Kidney capillary endothelial cell (primary cell): ENCODE results near the gene NEIL1.

Source experiments
- DNase-seq: peaks from one replicate; pipeline ENCODE4 v3.0.0-alpha.2; 2018; ENCODE audit warnings: low spot score

The NEIL1 gene

DNA sequence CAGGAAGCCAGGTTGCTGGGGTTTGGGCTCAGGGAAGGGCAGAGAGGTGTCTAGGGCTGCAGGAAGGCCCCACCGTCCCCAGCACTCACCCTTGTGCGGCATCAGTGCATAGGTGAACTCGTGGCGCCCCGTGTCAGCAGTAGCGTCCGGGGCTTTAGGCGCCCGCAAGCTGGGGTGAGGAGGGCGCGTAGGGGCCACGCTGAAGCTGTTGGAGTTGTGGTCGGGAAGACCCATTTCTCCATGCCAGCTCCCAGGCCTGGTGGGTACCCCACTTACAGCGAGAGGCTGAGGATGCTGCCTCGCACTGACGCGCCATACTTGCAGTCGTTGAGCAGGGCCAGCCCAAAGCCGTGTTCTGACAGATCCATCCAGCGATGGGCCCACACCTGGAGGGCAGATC lies 9.7 kb downstream of the NEIL1 start:
- DNase-seq = no peak

DNA sequence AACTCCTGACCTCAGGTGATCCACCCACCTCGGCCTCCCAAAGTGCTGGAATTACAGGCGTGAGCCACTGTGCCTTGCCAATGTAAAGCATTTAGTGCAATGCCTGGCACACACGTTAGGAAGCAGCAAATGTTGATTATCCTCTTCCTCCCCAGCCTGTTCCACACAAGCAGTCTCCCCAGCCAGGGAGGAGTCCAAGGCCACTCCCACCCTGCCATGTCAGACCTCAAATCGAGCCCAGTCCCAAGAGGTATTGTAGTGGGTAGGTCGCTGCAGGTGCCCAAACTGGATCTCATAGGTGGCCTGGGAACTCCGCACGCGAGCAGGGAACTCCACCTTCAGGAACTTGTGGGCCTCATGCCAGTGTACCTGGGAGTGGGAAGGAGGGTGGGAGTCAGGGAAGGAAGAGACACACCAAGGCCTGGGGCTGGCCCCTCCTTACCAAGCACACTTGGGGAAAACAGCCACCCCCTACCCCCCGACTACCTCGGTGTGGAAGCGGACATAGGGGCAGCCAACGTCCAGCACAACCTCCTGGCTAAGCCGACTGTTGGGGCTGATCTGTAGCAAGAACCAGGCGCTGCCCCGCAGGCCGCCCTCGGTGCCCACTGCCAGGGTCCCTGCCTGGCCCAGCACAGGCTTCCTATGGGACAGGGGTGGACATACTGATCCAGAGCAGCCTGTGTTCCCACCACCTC lies 11.3 kb downstream of the NEIL1 start:
- no peak for DNase-seq

DNA sequence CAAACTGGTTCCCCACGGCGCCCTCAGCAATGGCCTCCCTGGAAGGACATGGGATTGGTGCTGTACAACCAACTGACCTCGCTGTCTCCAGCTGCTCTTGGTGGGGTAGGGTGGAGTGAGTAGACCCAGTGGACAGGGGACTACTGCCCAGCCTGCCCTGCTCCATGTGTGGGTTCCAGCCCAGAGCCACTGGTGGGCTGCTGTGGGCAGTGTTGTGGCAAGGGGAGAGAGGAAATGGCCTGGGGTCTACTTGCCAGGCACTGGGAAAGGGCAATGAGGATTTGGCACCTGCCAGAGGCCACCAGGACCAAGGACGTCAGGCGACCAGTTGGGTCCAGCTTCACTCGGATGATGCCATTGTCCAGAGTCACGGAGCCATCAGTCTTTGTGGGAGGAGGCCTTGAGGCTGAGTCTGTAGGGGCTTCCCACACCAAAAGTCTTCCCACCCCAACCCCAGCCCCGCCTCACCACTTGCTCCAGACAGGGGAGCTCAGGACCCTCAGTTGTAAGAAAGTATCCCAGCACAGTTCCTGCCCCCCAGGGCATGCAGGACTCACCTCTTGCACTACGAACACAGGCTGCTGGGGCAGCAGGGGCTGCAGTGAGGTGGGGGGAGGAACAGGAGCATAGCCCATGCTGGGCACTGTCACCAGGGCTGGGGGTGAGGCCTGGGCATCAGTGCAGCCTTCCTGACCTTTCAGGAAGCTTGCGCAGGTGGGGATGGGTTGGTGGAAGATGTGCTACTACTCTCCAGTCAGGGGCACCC lies 12.1 kb downstream of the NEIL1 start:
- no peak for DNase-seq

DNA sequence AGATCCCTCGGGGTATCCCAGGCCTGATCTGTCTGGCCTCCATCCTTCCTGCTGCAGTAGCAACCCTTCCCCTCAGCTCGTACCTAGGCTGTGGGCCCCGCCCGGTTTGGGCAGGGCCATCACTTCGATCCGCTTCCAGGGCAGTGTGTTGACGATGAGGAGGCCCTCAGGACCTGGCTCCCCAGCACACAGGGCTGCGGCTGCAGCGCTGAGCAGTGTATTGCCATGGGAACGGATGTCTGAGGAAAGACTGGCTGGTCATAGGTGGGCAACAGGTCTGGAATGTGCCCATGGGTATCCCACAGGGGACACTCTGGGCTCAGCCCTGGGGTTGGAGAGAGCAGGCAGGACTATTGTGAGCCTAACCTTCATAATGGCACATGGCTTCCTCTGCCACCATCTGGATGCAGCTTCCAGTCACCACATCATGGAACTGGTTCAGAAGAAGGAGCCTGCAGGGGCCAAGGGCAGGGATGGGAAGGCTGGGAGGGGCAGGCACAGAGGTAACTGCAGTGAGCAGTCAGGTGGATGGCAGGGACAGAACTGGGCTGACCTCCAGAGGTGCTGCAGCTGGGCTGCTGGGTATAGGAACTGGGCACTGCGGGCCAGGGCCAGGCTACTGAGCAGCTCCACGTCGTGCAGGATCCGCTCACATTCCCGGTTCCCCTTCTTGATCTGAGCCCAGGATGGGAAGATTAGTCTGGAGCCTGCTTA lies 12.9 kb downstream of the NEIL1 start:
- no peak for DNase-seq

DNA sequence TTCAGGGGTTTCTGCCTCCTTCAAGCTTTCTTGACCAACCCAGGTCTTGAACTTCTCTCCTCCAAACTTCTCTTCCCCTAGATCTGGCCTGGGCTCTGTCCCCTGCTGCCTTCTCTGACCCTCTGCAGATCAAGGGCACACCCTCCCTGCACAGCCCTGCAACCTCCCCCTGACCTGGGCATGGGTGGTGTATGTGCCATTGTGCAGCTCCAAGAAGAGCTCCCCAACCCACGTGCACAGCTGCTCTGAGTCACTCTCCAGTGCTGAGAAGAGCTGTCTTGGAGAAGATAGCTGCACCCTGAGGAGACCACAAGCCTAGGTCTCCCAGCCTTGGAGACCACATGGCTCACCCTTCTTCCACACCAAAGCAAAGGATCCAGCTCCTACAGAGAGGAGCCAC lies 13.6 kb downstream of the NEIL1 start:
- DNase-seq = no peak

DNA sequence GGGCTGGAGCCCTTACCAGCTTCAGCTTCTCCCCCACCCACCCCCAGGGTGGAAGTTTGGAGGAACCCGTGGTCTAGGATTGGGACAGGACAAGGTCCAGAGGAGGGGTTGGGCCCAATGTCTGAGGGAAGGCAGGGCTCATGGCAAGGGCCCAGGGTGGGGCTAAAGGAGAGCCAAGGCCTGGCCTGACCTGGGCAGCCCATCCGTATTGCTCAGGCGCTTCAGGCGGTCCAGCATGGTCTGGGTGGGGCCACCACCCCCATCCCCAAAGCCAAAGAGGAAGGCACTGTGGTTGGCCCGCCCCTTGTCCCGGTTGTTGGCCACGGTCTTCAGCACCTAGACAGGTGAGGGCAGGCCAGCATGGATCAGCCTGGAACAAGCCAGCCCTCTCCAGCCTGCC lies 14.0 kb downstream of the NEIL1 start:
- DNase-seq = no peak

DNA sequence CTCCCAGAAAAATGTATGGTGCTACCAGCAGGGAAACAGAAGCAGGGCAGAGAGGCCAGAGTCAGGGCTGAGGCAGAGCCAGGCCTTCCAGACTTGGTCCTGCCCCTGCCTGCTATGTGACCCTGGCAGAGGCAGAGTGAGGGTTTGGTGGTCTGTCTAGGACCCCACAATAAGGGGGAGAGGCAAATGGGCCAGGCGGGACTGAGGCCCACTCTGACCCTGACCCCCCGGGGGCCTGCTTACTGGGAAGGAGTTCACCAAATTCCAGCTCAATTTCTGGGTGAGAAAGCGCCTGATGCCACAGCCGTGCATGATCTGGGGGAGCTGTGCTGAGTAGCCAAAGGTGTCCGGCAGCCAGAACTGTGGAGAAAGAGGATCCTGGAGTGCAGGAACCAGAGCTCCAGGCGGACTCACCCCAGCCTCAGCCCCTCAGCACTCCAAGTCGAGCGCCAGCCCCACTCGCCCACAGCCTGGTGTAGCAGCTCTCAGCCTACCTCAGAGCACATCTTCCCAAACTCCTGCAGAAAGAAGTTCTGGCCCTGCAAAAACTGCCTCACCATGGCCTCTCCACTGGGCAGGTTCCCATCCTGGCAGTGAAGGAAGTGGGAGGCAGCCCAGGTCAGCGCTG lies 14.6 kb downstream of the NEIL1 start:
- no peak for DNase-seq

DNA sequence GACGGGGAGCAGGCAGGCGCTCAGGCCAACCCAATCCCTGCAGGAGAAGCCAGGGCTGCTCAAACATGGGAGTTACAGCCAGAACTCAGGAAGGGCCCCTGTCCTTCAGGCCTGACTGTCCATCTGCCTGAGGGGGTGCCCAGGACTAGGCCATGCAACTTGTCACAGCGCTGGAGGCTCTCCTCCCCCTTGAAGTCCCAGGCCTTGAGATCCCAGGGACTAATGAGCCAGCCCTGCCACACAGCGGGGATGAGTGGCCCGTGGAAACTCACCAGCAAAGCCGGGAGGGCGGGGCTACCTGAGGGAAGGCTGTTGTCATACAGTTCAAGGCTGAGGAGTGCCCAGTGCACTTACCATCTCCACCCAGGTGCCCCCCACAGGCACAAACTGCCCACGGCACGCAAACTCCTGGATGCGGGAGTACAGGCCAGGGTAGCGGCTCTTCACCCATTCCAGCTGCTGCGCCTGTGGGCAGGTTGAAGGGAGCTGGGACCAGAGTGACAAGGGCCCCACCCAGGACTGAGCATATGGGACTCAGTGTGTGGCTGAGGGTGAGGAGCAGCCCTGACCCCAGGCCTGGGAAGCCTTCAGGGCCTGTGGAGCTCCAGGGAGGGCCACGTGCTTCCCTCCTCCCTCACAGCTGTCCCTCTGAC lies 15.3 kb downstream of the NEIL1 start:
- DNase-seq = no peak

DNA sequence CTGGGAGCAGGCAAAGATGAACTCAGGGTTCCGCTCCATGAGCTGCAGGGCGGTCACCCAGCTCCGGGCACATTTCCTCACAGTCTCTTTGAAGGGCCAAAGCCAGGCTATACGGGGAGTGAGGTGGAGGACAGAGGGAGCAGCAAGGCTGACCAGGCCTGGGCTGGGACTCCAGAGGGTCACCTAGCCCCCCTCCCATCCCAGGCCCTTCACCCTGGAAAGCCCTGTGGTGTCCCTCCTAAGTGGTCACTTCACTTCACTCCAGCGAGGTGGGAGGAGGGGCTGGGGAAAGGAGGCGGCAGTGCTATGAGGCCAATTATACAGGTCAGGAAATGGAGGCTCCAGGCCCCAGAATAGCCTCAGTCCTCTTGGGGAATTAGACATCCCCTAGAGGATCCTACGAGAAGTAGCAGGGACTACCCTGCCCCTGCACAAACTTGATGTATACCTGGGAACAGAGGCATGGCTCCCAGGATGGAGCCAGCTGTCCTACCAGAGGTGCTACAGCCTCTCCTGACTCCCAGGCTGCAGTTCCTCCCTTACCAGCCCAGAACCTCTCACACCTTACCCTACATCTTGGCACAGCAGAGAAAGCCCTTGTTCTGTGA lies 15.9 kb downstream of the NEIL1 start:
- no peak for DNase-seq

DNA sequence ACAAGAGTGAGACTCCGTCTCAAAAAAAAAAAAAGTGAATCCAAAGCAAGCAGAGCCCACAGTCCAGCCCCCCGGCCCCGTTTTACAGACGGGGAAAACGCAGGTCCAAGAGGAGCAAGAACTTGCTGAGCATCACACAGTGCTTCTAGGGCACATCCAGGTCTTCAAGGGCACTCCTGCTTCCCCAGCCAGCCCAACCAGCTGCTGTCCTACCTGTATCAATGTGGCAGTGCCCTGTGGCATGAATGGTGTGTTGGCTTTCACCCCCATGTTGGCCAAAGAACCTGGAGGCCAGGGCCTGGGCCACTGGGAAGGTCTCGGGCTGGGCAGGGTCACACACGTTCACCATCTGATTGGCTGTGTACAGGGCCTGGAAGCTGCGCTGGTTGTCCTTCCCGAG lies 16.9 kb downstream of the NEIL1 start:
- DNase-seq = no peak

DNA sequence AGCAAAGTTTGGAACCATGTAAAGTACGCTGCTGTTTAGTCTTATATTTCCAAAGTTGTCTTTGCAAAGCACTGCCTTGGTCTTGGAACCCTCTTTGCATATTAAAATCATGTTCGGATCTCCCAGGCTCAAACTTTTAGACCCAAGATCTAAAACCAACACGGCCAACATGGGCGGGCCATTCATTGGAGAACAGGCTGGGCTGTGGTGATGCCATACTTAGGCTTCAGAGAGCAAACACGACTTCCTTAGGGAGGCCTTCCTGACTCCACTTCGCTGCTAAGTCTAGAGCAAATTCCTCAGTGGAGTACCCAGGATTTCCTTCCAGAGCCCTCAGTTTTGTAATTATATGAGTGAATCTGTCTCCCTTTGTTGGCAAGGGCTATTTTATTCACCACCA lies 18.0 kb downstream of the NEIL1 start:
- DNase-seq = no peak

DNA sequence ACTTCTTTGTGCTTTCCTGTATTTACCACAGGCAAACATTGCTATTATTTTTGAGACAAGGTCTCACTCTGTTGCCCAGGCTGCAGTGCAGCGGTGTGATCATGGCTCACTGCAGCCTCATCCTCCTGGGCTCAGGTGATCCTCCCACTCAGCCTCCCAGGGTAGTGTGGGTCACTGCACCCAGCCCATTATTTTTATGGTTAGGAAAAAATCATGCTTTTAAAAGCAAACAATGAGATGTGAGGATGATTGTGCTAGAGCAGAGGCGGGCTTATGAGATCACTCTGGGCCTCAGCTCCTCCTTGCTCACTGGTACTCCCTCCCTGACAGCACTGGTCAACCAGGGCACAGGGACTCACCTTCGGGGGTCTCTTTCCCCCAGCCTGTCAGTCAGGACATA lies 19.3 kb downstream of the NEIL1 start:
- no peak for DNase-seq

DNA sequence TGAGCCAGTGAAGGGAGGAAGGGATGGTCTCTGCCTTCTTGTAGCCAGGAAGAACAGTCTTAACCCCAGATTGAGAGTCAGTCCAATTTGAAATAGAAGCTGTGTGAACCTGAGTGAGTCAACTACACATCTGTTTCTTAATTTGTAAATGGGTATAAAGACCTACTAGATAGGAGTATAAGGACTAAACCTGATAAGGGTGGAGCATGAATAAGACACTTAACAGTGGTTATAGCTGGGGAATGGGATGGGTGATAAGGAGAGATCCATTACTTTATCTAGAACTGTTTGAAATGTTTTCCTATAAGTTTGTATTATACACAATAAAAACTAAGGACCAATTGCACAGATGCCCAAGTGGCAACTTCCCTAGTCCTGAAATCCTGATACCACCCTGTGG lies 20.2 kb downstream of the NEIL1 start:
- DNase-seq = no peak

DNA sequence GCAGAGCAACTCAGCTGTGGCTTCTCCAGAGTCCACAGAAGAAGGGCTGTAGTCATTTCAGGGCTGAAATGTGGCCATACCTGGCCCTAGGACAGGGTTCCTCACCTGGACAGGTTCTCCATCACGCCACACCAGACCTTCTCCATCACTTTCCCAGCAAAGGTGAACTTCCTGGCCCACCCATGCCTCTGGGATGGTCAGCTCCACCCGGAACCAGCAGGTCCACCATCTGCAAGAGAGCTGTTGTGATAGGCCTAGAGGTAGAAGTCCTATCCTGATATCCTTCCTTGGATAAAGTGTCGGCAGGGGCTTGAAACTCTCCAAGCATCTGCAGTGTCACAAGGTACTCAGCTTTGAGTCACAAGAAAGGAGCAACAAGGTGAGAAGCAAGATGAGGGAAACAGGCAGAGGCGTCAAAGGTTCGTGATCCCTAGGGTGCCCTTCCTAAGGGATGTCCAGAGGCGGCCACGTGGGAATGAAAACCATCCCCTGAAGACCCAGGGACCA lies 20.6 kb downstream of the NEIL1 start:
- no peak for DNase-seq

DNA sequence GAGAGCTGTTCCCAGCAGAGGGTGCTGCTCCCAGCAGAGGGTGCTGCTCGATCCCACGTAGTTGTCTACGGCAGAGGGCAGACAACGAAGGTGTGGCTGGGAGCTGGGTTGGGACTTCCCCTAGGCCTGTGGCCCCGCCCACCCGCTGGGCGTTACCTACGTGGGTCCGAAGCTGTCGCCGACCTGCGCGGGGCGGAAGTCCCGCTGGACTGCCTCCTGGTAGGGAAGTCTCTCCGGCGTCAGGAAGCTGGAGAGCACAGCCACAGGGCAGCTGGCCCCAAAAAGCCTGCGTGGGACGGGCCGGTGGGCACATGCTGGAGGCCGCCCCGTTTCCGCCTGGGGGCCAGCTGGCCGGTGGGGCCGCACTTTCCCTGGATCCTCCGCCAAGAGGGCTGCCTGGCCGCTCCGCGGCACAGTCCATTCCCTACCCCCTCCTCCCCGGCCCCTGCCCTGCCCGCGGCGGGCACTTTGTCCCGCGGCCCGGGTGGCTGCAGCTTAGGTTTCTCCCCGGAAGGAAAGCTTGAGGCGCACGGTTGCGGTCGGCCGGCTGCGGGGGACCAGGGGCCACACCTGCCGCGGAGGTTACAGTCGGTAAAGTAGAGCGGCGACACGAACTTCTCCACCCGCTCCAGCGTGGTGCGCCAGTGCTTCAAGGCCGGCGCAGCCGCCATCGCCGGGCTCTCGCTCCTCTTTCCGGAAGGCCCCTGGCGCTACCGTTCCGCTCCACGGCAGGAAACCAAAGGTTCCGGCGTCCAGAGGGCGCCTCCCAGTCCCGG lies 21.3 kb downstream of the NEIL1 start, which contains the start of gene MAN2C1:
Gene MAN2C1, minus strand, starts transcription at position 695 of the 776 bp plus-strand sequence. Its CDS starts 24 bp downstream, at position 671.
- DNase-seq = peak; percentile 92

DNA sequence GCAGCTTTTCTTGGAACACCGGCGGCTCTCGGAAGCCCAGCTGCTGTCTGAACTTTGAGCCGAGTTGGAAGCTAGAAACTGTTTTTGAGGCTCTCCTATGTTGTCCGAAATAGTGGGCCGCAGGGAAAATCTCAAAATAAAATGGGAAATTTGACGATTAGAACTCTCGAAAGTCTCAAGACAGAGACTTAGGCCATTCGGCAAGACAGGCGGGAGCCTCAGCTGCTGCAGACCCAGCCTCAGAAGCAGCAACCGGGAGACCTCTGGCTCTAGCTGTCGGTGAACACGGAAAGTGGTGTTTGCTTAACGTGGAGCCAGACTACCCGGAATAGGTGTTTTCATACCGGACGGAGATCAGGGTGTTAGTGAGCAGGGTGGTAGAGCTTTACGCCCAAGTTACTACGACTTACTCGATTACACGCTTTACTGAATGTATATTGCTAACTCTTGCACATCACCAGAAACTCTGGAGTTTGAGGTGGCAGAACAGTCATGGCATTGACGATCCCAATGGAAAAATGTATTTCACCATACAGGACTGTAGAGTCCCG lies 21.9 kb downstream of the NEIL1 start:
- DNase-seq = no peak

DNA sequence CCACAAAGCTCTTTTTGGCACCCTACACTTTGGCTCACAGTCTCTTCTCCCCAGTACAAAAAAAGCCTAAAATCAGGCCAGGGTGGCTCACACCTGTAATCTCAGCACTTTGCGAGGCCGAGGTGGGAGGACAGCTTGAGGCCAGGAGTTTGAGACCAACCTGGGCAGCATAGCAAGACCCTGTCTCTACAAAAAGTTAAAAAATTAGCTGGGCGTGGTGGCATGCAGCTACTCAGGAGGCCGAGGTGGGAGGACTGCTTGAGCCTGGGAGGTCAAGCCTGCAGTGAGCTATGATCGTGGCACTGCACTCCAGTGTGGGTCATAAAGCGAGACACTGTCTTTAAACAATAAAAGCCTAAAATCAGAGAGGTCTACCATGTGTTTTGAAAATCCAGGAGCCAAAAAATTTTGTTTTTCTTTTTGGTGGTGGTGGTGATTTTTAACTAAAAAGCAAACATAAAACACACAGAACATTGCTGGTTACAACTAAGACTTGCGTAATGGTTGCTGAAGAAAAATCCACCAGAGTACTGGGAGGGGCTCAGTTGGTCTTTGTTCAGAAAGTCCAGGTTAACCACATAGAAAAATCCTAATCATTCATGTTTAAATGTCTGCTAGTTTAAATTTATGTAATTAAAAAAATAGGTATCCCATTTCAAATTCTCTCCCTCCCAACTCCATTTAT lies 23.2 kb downstream of the NEIL1 start:
- no peak for DNase-seq

DNA sequence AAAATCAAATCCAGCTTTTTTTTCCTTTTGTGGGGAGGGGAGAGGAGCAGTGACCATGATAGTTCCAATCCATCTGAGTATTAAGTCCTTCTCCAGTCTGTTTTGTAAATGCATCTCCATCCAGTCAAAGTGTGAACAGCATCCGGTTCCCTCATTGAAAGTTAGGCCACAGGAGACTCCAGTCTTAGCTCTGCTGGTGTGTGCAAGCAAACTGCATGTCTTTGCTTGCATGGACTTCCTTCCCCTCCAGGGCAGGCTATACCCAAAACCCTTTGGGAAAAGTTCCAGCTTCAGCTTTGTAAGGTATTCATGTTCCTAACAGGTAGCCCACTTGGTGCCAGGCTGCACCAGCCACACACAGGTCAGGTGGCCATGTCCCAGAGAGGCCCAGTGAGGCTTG lies 24.6 kb downstream of the NEIL1 start:
- no peak for DNase-seq

DNA sequence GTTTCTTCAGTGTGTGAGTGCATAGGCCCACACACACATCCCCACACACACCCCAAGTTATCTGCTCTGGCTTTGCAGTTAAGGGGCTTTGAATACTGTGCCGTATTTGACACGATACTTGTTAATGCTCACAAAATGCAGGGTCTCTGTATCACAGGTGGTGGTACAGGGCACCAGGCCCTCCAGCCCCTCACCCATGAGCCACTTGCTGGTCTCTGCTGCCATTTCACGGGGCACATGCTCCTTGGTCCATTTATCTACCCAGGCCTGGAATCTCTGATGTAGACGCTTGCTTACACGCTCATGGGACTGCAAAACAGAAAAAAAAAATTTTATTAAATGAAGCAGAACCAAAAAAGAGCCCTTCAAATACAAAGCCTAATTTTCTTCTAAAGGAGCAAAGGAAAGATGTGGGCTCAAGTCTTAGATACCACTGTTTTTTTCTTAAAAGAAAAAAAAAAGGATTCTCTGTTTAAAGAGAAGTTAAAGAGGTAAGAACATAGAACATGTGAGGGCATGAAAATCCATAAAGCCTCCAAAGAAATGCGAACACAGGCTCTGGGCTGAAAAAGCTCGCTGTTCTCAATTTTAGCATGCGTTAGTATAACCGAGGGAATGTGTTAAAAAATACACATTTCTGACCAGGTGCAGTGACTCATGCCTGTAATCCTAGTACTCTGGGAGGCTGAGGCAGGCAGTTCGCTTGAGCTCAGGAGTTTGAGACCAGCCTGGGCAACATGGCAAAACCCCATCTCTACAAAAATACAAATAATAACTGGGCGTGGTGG lies 25.3 kb downstream of the NEIL1 start:
- DNase-seq = no peak
